Astrocyte of the cerebellum (primary cell): ENCODE measurements around the gene PTTG2.

Source experiments
- DNase-seq: peaks from one replicate; pipeline ENCODE4 v3.0.0-alpha.2; 2011; ENCODE audit warnings: low read depth
- H3K4me3 ChIP-seq: 2 replicates; pipeline ENCODE4 v1.5.1; 2011; ENCODE audit warnings: mild to moderate bottlenecking, low read depth, low read length, moderate library complexity
- CTCF ChIP-seq: IDR thresholded peaks from 2 replicates; pipeline ENCODE4 v1.5.1; 2012; ENCODE audit warnings: low read length, low read depth, moderate library complexity, mild to moderate bottlenecking; ENCODE audit errors: missing control alignments
- in situ Hi-C: cut with HindIII; loops from 2 replicates; pipeline ENCODE4 v1.10.0; 2017; ENCODE audit warnings: low sequenced_read_pairs

PTTG2 gene

GRCh38 chr4:37999000-37999716 lies 39.0 kb downstream of the PTTG2 start:
- in situ Hi-C loops, result no loop called here
- no peak overlapping the region for H3K4me3 ChIP-seq
- DNase-seq, result no peak
- no peak for TF ChIP-seq CTCF

- in situ Hi-C loops, result no loop called here
- DNase-seq, result no peak
- no peak overlapping the region for H3K4me3 ChIP-seq
- no peak for TF ChIP-seq CTCF
These were observed 39.8 kb downstream of the PTTG2 start for GRCh38 chr4:37999965-38000364.

GRCh38 chr4:38001927-38002326 lies 41.7 kb downstream of the PTTG2 start:
- DNase-seq, result no peak
- TF ChIP-seq CTCF, result no peak
- no peak overlapping the region for H3K4me3 ChIP-seq
- in situ Hi-C loops, result no loop called here

- no peak for TF ChIP-seq CTCF
- no peak for DNase-seq
- in situ Hi-C loops, result no loop called here
- no peak overlapping the region for H3K4me3 ChIP-seq
These were observed 42.4 kb downstream of the PTTG2 start for GRCh38 chr4:38002451-38003071.

GRCh38 chr4:38003102-38003501 lies 42.9 kb downstream of the PTTG2 start:
- DNase-seq, result no peak
- no peak overlapping the region for H3K4me3 ChIP-seq
- in situ Hi-C loops, result no loop called here
- TF ChIP-seq CTCF, result no peak

- TF ChIP-seq CTCF, result no peak
- no peak overlapping the region for H3K4me3 ChIP-seq
- no peak for DNase-seq
- in situ Hi-C loops, result no loop called here
These were observed 43.4 kb downstream of the PTTG2 start for GRCh38 chr4:38003628-38004027.
